Measurements from ENCODE around the gene APPBP2.

DNA sequence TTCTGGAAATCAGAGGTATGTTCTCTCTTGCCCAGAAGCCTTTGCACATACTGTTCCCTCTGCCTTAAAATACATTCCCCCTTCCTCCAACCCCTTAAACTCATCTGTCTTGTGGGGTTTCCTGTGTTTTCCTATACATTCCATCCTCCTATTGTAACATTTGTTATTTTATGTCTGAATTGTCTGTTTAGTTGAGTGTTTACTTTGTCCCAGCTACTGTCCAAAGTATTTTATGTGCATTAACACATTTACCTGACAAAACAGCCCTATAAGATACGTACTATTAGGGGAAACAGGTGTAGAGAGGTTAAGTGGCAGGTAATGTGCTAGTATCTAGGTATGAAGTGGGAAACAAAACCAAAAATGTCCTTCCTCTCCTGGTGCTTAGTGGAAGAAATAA, 61.7 kb downstream of the APPBP2 start:
- TF ChIP-seq, protein P1, sequence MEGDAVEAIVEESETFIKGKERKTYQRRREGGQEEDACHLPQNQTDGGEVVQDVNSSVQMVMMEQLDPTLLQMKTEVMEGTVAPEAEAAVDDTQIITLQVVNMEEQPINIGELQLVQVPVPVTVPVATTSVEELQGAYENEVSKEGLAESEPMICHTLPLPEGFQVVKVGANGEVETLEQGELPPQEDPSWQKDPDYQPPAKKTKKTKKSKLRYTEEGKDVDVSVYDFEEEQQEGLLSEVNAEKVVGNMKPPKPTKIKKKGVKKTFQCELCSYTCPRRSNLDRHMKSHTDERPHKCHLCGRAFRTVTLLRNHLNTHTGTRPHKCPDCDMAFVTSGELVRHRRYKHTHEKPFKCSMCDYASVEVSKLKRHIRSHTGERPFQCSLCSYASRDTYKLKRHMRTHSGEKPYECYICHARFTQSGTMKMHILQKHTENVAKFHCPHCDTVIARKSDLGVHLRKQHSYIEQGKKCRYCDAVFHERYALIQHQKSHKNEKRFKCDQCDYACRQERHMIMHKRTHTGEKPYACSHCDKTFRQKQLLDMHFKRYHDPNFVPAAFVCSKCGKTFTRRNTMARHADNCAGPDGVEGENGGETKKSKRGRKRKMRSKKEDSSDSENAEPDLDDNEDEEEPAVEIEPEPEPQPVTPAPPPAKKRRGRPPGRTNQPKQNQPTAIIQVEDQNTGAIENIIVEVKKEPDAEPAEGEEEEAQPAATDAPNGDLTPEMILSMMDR (IDR thresholded peaks at IDR 0.05): no peak
- no peak for TF ChIP-seq POLR2A (IDR thresholded peaks at IDR 0.05)
